ENCODE data around the gene SNCB.

SNCB gene

DNA sequence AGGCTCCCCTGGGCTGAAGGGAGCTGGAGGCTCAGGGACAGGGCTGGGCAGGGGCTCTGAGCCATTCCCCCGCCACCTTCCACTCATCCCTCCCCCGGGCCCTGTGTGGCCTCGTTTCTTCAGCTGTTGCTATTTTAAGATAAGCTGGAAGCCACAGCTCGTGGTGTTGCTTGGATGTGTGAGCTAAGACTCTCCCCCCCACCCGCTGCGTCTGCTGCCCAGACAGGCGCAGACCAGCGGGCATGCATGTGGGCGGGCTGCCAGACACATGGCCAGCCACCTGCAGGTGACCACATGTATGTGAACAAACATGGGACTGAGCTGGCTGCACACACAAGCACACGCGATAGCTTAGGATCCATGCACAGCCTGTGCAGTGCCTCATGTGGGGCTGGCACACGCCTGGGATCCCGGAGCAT is 8.7 kb downstream of the SNCB start:
- TF ChIP-seq EZH2phosphoT487 (IDR thresholded peaks at IDR 0.05; ENCODE audit: borderline replicate concordance) = no peak
- TF ChIP-seq, protein P1, sequence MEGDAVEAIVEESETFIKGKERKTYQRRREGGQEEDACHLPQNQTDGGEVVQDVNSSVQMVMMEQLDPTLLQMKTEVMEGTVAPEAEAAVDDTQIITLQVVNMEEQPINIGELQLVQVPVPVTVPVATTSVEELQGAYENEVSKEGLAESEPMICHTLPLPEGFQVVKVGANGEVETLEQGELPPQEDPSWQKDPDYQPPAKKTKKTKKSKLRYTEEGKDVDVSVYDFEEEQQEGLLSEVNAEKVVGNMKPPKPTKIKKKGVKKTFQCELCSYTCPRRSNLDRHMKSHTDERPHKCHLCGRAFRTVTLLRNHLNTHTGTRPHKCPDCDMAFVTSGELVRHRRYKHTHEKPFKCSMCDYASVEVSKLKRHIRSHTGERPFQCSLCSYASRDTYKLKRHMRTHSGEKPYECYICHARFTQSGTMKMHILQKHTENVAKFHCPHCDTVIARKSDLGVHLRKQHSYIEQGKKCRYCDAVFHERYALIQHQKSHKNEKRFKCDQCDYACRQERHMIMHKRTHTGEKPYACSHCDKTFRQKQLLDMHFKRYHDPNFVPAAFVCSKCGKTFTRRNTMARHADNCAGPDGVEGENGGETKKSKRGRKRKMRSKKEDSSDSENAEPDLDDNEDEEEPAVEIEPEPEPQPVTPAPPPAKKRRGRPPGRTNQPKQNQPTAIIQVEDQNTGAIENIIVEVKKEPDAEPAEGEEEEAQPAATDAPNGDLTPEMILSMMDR (conservative IDR thresholded peaks at IDR 0.05; ENCODE audit: low read length) = no peak
- H3K4me1 ChIP-seq (ENCODE audit: insufficient read depth, low read length, poor library complexity, severe bottlenecking) = no peaks in the 10 kb centered on the region
- H2AFZ ChIP-seq (ENCODE audit: low read length) = no peak overlapping the region
- no peaks in the 10 kb centered on the region for H3K36me3 ChIP-seq (ENCODE audit: insufficient read depth, low read length)
- H3K9ac ChIP-seq (ENCODE audit: low read depth, low read length, poor library complexity, severe bottlenecking) = no peak overlapping the region
- no peaks in the 10 kb centered on the region for H3K79me2 ChIP-seq (ENCODE audit: insufficient read depth, low read length)
- no peaks in the 10 kb centered on the region for H3K27me3 ChIP-seq (ENCODE audit: insufficient read depth, low read length, poor library complexity, severe bottlenecking)
- no peaks in the 10 kb centered on the region for H3K9me3 ChIP-seq (ENCODE audit: insufficient read depth, low read depth, low read length)
- H3K9me2 ChIP-seq (replicated peaks; ENCODE audit: low read depth, low read length) = no peaks in the 10 kb centered on the region
- no peaks in the 10 kb centered on the region for H4K20me1 ChIP-seq (ENCODE audit: insufficient read depth, low read length, poor library complexity, severe bottlenecking)
- no peak overlapping the region for H3K4me2 ChIP-seq (ENCODE audit: low read depth, low read length, poor library complexity, severe bottlenecking)
- no peaks in the 10 kb centered on the region for H3F3A ChIP-seq (ENCODE audit: low read depth)
- no peak overlapping the region for H3K4me3 ChIP-seq (ENCODE audit: low read length, poor library complexity, severe bottlenecking)

DNA sequence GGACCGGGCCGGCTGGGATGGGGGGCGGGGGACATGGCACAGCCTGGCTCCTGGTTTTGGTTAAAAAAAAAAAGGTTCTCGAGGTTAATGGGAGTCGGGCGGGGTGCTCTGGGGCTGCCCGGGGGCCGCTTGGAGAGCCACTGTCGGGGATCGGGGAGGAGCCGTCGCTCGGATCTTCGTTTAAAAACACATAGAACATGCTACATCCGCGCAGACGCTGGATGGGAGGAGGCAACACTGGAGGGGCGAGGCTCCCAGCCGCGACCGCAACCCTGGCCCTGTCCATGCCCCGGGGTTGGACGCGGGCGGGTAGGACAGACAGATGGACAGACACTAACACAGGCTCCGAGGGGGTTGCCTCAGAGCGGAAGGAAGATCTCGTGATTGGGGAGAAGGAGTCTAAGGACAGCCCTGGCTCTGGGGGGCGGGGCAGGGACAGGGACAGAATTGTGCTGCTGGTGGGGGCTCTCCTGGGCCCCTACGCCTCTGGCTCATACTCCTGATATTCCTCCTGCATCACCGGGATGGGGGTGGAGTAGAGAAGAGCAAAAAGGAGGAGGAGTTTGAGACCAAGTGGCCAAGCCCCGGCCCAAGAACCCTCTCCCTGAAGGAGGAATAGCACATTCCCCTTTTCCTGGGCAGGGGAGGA is 9.9 kb downstream of the SNCB start:
- Histone ChIP-seq H3K4me3 (ENCODE audit: low read length, poor library complexity, severe bottlenecking) (no peak overlapping the region), H3K4me2 (ENCODE audit: low read depth, low read length, poor library complexity, severe bottlenecking) (no peak overlapping the region)

GRCh38 chr5:176619569-176620332 is 10.6 kb downstream of the SNCB start:
- no peak for TF ChIP-seq EZH2phosphoT487 (IDR thresholded peaks at IDR 0.05; ENCODE audit: borderline replicate concordance)
- TF ChIP-seq, protein P1 (conservative IDR thresholded peaks at IDR 0.05; ENCODE audit: low read length) = no peak
- Histone ChIP-seq H3K4me2 (ENCODE audit: low read depth, low read length, poor library complexity, severe bottlenecking) (no peak overlapping the region), H3F3A (ENCODE audit: low read depth) (no peaks in the 10 kb centered on the region), H4K20me1 (ENCODE audit: insufficient read depth, low read length, poor library complexity, severe bottlenecking) (no peaks in the 10 kb centered on the region), H3K4me3 (ENCODE audit: low read length, poor library complexity, severe bottlenecking) (no peak overlapping the region), H3K79me2 (ENCODE audit: insufficient read depth, low read length) (no peaks in the 10 kb centered on the region), H3K9ac (ENCODE audit: low read depth, low read length, poor library complexity, severe bottlenecking) (no peak overlapping the region), H3K36me3 (ENCODE audit: insufficient read depth, low read length) (no peaks in the 10 kb centered on the region), H2AFZ (ENCODE audit: low read length) (no peak overlapping the region), H3K27me3 (ENCODE audit: insufficient read depth, low read length, poor library complexity, severe bottlenecking) (no peaks in the 10 kb centered on the region), H3K9me2 (replicated peaks; ENCODE audit: low read depth, low read length) (no peaks in the 10 kb centered on the region), H3K4me1 (ENCODE audit: insufficient read depth, low read length, poor library complexity, severe bottlenecking) (no peaks in the 10 kb centered on the region), H3K9me3 (ENCODE audit: insufficient read depth, low read depth, low read length) (no peaks in the 10 kb centered on the region)

More for the DNA sequence above, 9.9 kb downstream of the SNCB start:
- no peak for TF ChIP-seq EZH2phosphoT487 (IDR thresholded peaks at IDR 0.05; ENCODE audit: borderline replicate concordance)
- TF ChIP-seq, protein P1 (conservative IDR thresholded peaks at IDR 0.05; ENCODE audit: low read length) = no peak
- Histone ChIP-seq H3K27me3 (ENCODE audit: insufficient read depth, low read length, poor library complexity, severe bottlenecking) (no peaks in the 10 kb centered on the region), H3K9ac (ENCODE audit: low read depth, low read length, poor library complexity, severe bottlenecking) (no peak overlapping the region), H3K36me3 (ENCODE audit: insufficient read depth, low read length) (no peaks in the 10 kb centered on the region), H4K20me1 (ENCODE audit: insufficient read depth, low read length, poor library complexity, severe bottlenecking) (no peaks in the 10 kb centered on the region), H3F3A (ENCODE audit: low read depth) (no peaks in the 10 kb centered on the region), H2AFZ (ENCODE audit: low read length) (no peak overlapping the region), H3K4me1 (ENCODE audit: insufficient read depth, low read length, poor library complexity, severe bottlenecking) (no peaks in the 10 kb centered on the region), H3K9me3 (ENCODE audit: insufficient read depth, low read depth, low read length) (no peaks in the 10 kb centered on the region), H3K79me2 (ENCODE audit: insufficient read depth, low read length) (no peaks in the 10 kb centered on the region), H3K9me2 (replicated peaks; ENCODE audit: low read depth, low read length) (no peaks in the 10 kb centered on the region)

Data from Loucy (cell line).